Nephron (organoid): ENCODE measurements around the gene MBD5.

Experiments used
- H3K27ac Mint-ChIP-seq, 3 experiments: 2 replicates each; pipeline ENCODE4 v1.8.0; 2020; ENCODE audit warnings: mixed read lengths in 3 of 3, mild to moderate bottlenecking in 2 of 3, moderate library complexity in 1 of 3
- H3K27me3 Mint-ChIP-seq: 2 replicates; pipeline ENCODE4 v1.8.0; 2021; ENCODE audit warnings: low read depth, mild to moderate bottlenecking, moderate library complexity, mixed read lengths
- H3K36me3 Mint-ChIP-seq: 2 replicates; pipeline ENCODE4 v1.8.0; 2020; ENCODE audit warnings: low read depth, mixed read lengths
- H3K4me1 Mint-ChIP-seq: 2 replicates; pipeline ENCODE4 v1.8.0; 2020; ENCODE audit warnings: mixed read lengths
- H3K4me3 Mint-ChIP-seq, 3 experiments: 2 replicates each; pipeline ENCODE4 v1.8.0; 2020; ENCODE audit warnings: mild to moderate bottlenecking in 3 of 3, mixed read lengths in 3 of 3, moderate library complexity in 2 of 3
- H3K9me3 Mint-ChIP-seq: 2 replicates; pipeline ENCODE4 v1.8.0; 2020; ENCODE audit warnings: mixed read lengths
- TF ChIP-seq, protein P1 (sequence below), 3 experiments: fragments of 200-600 bp; sonication (generic); IDR thresholded peaks; one replicate each; pipeline ENCODE4 v1.5.0; 2021; ENCODE audit warnings: antibody characterized with exemption in 3 of 3; ENCODE audit not compliant: unreplicated experiment in 3 of 3

The MBD5 gene

DNA sequence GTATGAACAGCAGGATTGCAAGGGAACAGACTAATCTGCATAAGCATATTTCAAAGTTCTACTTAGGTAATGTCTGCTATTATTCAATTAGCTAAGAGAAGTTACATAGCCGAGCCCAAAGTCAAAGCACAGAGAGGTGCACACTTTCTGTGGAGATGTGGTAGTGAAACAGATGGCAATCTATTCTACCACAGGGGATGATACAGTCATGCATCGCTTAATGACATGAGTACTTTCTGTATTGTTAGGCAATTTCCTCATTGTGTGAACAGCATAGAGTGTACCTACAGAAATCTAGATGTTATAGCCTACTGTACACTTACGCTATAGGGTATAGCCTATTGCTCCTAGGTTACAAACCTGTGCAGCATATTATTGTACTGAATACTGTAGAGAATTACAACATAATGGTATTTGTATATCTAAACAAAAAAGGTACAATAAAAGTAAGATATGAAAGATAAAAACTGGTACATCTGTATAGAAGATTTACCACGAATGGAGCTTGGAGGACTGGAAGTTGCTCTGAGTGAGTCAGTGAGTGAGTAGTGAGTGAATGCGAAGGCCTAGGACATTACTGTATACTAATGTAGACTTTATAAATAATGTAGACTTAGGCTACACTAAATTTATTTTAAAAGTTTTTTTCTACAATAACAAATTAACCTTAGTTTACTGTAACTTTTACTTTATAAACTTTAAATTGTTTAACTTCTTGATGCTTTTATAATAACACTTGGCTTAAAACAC lies 197.6 kb downstream of the MBD5 start:
- Mint-ChIP-seq H3K27ac (no peak overlapping the region), H3K4me1 (no peaks in the 10 kb centered on the region), H3K4me3 (no peak overlapping the region), H3K27me3 (no peaks in the 10 kb centered on the region), H3K9me3 (peaks cover 27% of the 10 kb centered on the region), H3K36me3 (peaks cover 29% of the 10 kb centered on the region)
- TF ChIP-seq, protein P1, sequence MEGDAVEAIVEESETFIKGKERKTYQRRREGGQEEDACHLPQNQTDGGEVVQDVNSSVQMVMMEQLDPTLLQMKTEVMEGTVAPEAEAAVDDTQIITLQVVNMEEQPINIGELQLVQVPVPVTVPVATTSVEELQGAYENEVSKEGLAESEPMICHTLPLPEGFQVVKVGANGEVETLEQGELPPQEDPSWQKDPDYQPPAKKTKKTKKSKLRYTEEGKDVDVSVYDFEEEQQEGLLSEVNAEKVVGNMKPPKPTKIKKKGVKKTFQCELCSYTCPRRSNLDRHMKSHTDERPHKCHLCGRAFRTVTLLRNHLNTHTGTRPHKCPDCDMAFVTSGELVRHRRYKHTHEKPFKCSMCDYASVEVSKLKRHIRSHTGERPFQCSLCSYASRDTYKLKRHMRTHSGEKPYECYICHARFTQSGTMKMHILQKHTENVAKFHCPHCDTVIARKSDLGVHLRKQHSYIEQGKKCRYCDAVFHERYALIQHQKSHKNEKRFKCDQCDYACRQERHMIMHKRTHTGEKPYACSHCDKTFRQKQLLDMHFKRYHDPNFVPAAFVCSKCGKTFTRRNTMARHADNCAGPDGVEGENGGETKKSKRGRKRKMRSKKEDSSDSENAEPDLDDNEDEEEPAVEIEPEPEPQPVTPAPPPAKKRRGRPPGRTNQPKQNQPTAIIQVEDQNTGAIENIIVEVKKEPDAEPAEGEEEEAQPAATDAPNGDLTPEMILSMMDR (IDR thresholded peaks at IDR 0.05; ENCODE audit: unreplicated experiment in 3 of 3): no peak

DNA sequence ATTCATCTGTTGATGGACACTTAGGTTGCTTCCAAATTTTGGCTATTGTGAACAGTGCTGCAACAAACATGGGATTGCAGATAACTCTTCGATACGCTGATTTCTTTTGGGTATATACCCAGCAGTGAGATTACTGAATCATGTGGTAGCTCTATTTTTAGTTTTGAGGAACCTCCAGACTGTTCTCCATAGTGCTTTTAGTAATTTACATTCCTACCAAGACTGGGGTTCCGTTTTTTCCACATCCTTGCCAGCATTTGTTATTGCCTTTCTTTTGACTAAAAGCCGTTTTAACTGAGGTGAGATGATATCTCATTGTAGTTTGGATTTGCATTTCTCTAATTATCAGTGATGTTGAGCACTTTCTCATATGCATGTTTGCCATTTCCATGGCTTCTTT lies 200.3 kb downstream of the MBD5 start:
- H3K27ac Mint-ChIP-seq: no peak overlapping the region
- no peaks in the 10 kb centered on the region for H3K27me3 Mint-ChIP-seq
- TF ChIP-seq, protein P1 (IDR thresholded peaks at IDR 0.05; ENCODE audit: unreplicated experiment in 3 of 3): no peak
- no peak overlapping the region for H3K4me3 Mint-ChIP-seq
- peaks cover 47% of the 10 kb centered on the region for H3K36me3 Mint-ChIP-seq
- no peaks in the 10 kb centered on the region for H3K4me1 Mint-ChIP-seq
- peaks cover 42% of the 10 kb centered on the region for H3K9me3 Mint-ChIP-seq

DNA sequence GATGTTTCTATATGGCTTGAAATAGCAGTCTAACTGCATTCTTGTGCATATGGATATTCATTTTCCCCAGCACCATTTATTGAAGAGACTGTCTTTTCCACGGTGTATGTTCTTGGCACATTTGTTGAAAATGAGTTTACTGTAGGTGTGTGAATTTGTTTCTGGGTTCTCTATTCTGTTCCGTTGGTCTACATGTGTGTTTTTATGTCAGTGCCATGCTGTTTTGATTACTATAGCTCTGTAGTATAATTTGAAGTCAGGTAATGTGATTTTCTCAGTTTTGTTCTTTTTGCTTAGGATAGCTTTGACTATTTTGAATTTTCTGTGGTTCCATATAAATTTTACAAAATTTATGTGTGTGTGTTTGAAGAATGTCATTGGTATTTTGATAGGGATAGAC lies 201.0 kb downstream of the MBD5 start:
- Mint-ChIP-seq H3K4me1 (no peaks in the 10 kb centered on the region), H3K27me3 (no peaks in the 10 kb centered on the region), H3K27ac (no peak overlapping the region), H3K36me3 (peaks cover 47% of the 10 kb centered on the region), H3K4me3 (no peak overlapping the region), H3K9me3 (peaks cover 42% of the 10 kb centered on the region)
- TF ChIP-seq, protein P1 (IDR thresholded peaks at IDR 0.05; ENCODE audit: unreplicated experiment in 3 of 3): no peak

DNA sequence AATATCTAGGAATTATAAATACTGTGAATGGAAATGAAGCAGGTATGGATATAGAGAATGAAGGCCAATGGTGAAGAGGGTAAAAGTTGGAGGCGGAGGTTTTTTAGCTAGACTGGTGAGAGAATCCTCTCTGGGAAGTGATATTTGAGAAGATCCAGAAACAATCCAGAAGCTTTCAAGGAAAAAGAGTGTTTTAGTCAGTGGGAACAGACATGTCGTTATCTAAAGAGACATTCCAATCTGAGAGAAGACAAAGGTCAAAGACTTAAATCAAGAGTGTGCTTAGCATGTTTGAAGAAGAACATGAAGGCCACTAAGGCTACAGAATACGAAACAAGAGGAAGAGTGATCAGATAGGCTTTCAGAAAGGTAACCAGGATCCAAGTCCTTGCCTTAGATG lies 211.0 kb downstream of the MBD5 start:
- TF ChIP-seq, protein P1 (IDR thresholded peaks at IDR 0.05; ENCODE audit: unreplicated experiment in 3 of 3): no peak
- H3K4me3 Mint-ChIP-seq: no peak overlapping the region
- H3K4me1 Mint-ChIP-seq: no peaks in the 10 kb centered on the region
- H3K36me3 Mint-ChIP-seq: peaks cover 63% of the 10 kb centered on the region
- H3K27ac Mint-ChIP-seq: no peak overlapping the region
- peaks cover 43% of the 10 kb centered on the region for H3K9me3 Mint-ChIP-seq
- H3K27me3 Mint-ChIP-seq: no peaks in the 10 kb centered on the region

DNA sequence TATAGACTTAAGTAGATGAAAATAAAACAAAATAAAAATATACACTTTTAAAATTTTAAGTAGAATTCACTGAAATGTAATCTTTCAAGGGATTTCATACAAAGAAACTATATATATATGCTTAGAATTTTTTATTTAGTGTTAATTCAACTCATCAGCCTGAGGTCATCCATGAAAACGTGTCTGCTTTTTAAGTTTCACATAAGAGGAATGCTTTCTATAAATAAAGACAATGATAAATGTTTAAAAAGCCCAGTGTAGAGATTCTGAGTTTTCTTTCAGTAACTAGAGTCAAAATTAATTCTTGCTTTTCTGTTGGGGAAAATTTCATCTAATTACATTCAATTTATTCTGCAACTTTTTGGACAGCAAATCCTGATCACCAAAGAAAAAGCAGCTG lies 213.3 kb downstream of the MBD5 start:
- Mint-ChIP-seq H3K9me3 (peaks cover 37% of the 10 kb centered on the region), H3K4me3 (no peak overlapping the region), H3K36me3 (peaks cover 76% of the 10 kb centered on the region), H3K4me1 (no peaks in the 10 kb centered on the region), H3K27ac (no peak overlapping the region), H3K27me3 (no peaks in the 10 kb centered on the region)
- TF ChIP-seq, protein P1 (IDR thresholded peaks at IDR 0.05; ENCODE audit: unreplicated experiment in 3 of 3): no peak

DNA sequence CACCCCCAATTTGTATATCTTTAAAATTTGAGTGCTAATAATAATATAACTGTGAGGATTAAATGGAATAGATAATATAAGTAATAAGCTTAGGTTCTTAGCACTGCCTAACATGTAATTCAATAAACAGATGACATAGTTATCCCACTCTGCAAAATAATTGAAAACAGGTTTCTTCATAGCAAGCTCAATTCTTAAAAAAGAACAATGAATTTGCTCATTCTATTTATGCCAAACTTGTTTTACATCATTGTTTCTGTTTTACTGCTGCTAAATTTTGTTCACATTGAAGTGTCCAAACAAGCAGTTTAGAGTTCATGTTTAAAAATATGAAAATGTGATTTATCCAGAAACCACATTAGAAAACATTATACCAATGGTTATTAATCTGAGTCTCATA lies 217.0 kb downstream of the MBD5 start:
- peaks cover 40% of the 10 kb centered on the region for H3K9me3 Mint-ChIP-seq
- no peaks in the 10 kb centered on the region for H3K4me1 Mint-ChIP-seq
- TF ChIP-seq, protein P1 (IDR thresholded peaks at IDR 0.05; ENCODE audit: unreplicated experiment in 3 of 3): no peak
- H3K36me3 Mint-ChIP-seq: peaks cover 79% of the 10 kb centered on the region
- no peak overlapping the region for H3K27ac Mint-ChIP-seq
- H3K4me3 Mint-ChIP-seq: no peak overlapping the region
- no peaks in the 10 kb centered on the region for H3K27me3 Mint-ChIP-seq
